ENCODE results near the gene UBE2F. TPM values are rescaled to one million over a fixed set of nuclear protein-coding genes. Genes with fewer than 3 reads are reported as not detected.
A peak's percentile ranks its signal among the peaks of the same experiment; 100 is the strongest.

Gene UBE2F
- total RNA-seq, 2 donors from 2014 or later, result 45.2 to 73.2 TPM

- no peak for DNase-seq (ENCODE audit: low spot score)
- WGBS, result 95% methylated on average over 6 of the region's 6 CpGs
- Histone ChIP-seq H3K9me3 (no peaks in the 10 kb centered on the region), H3K36me3 (no peaks in the 10 kb centered on the region), H3K4me1 (replicated peaks) (no peaks in the 10 kb centered on the region), H3K27ac (no peak overlapping the region), H3K27me3 (replicated peaks; ENCODE audit: insufficient read depth) (no peaks in the 10 kb centered on the region), H3K4me3 (no peak overlapping the region)
- intact Hi-C loops (cut with DNase I), result no loop called here
- TF ChIP-seq CTCF (IDR thresholded peaks at IDR 0.05), result no peak
- no peak for TF ChIP-seq POLR2A (IDR thresholded peaks at IDR 0.05)
These were observed 72.3 kb downstream of the UBE2F start for GRCh38 chr2:238039151-238039550.

- no peaks in the 10 kb centered on the region for H3K4me1 ChIP-seq (replicated peaks)
- WGBS, result 96% methylated on average over 9 of the region's 11 CpGs
- H3K27ac ChIP-seq, result no peak overlapping the region
- DNase-seq (ENCODE audit: low spot score), result no peak
- no peaks in the 10 kb centered on the region for H3K9me3 ChIP-seq
- H3K4me3 ChIP-seq, result no peak overlapping the region
- H3K36me3 ChIP-seq, result no peaks in the 10 kb centered on the region
- H3K27me3 ChIP-seq (replicated peaks; ENCODE audit: insufficient read depth), result no peaks in the 10 kb centered on the region
- no peak for TF ChIP-seq POLR2AphosphoS5 (IDR thresholded peaks at IDR 0.05)
- no peak for TF ChIP-seq POLR2A (IDR thresholded peaks at IDR 0.05)
- no peak for TF ChIP-seq CTCF (IDR thresholded peaks at IDR 0.05)
- intact Hi-C loops (cut with DNase I), result no loop called here
These were observed 73.2 kb downstream of the UBE2F start for GRCh38 chr2:238039985-238040384.

- no peak for TF ChIP-seq CTCF (IDR thresholded peaks at IDR 0.05)
- TF ChIP-seq POLR2AphosphoS5 (IDR thresholded peaks at IDR 0.05), result no peak
- no peak for TF ChIP-seq POLR2A (IDR thresholded peaks at IDR 0.05)
These were observed 74.1 kb downstream of the UBE2F start for GRCh38 chr2:238040918-238041317.

GRCh38 chr2:238042090-238042489, 75.3 kb downstream of the UBE2F start:
- DNase-seq (ENCODE audit: low spot score), result no peak
- no peaks in the 10 kb centered on the region for H3K27me3 ChIP-seq (replicated peaks; ENCODE audit: insufficient read depth)
- no peaks in the 10 kb centered on the region for H3K36me3 ChIP-seq
- H3K27ac ChIP-seq, result no peak overlapping the region
- H3K4me1 ChIP-seq (replicated peaks), result no peaks in the 10 kb centered on the region
- TF ChIP-seq POLR2A (IDR thresholded peaks at IDR 0.05) (no peak), POLR2AphosphoS5 (IDR thresholded peaks at IDR 0.05) (no peak)
- H3K4me3 ChIP-seq, result no peak overlapping the region
- no peaks in the 10 kb centered on the region for H3K9me3 ChIP-seq
- 93% methylated on average over 5 of the region's 5 CpGs for WGBS
- intact Hi-C loops (cut with DNase I), result no loop called here

More at GRCh38 chr2:238040918-238041317, 74.1 kb downstream of the UBE2F start:
- Histone ChIP-seq H3K27ac (no peak overlapping the region), H3K9me3 (no peaks in the 10 kb centered on the region), H3K27me3 (replicated peaks; ENCODE audit: insufficient read depth) (no peaks in the 10 kb centered on the region), H3K36me3 (no peaks in the 10 kb centered on the region), H3K4me3 (no peak overlapping the region), H3K4me1 (replicated peaks) (no peaks in the 10 kb centered on the region)
- intact Hi-C loops (cut with DNase I), result no loop called here
- no peak for DNase-seq (ENCODE audit: low spot score)
- 86% methylated on average over 9 of the region's 9 CpGs for WGBS

GRCh38 chr2:238042849-238043584, 76.2 kb downstream of the UBE2F start:
- TF ChIP-seq POLR2AphosphoS5 (IDR thresholded peaks at IDR 0.05) (no peak), POLR2A (IDR thresholded peaks at IDR 0.05) (no peak), CTCF (IDR thresholded peaks at IDR 0.05) (no peak)
- H3K27ac ChIP-seq, result peak overlapping the region in 1 of 2 donors; percentile 21
- no peaks in the 10 kb centered on the region for H3K4me1 ChIP-seq (replicated peaks)
- H3K27me3 ChIP-seq (replicated peaks; ENCODE audit: insufficient read depth), result no peaks in the 10 kb centered on the region
- peak; percentile 21 for DNase-seq (ENCODE audit: low spot score)
- WGBS, result 68% methylated on average over 6 of the region's 6 CpGs
- H3K4me3 ChIP-seq, result no peak overlapping the region
- intact Hi-C loops (cut with DNase I), result no loop called here
- H3K36me3 ChIP-seq, result no peaks in the 10 kb centered on the region
- no peaks in the 10 kb centered on the region for H3K9me3 ChIP-seq
